ENCODE data around the gene BARHL2. TPM values are rescaled to one million over a fixed set of nuclear protein-coding genes. Genes with fewer than 3 reads are reported as not detected.

The BARHL2 gene
- total RNA-seq, 1 donor from 2014 or later, result not detected

DNA sequence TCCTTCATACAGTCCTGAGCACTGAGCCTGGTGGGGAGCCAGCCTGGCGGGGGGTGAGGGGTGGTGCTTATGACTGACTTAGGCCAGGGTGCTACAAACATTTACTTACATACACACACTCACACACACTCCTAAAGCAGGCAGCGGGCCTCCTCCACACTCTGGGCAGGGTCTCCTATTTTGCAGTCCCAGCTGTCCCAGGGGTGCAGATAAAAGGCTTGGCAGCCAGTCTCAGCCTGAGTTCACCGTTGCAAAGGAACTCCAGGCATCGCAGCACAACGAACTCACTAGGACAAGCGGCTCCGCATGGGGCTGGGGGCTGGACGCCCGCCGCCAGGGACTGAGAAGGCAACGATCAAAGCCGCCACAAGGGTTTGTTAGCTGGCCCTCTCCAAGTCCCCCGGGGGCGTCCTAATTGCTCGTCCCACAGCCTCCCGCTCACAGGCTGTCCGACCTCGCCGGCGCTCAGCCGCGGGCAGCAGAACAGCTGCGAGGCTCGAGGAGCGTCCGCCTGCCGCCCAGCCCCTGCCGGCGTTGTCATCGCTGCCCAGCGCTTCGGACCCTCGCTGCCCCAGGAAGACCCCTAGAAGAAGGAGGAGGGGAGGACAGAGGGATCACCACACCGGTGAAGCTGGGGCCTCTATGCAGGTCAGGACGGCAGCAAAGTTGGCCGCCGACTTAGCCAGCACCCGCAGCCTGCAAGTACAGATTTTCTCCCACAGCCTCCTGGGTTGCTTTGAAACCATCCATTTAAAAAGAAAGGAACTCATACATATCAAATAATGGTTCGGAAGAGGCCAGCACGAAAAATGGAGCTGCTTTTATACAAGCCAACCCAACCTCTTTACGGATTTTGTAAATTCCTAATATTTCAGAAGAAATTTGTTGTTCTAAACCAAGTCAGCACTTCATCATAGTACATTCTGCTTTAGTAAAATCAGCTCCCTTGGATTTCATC is 6.2 kb downstream of the BARHL2 start:
- no peak for DNase-seq (ENCODE audit: low read depth in 2 of 2)

DNA sequence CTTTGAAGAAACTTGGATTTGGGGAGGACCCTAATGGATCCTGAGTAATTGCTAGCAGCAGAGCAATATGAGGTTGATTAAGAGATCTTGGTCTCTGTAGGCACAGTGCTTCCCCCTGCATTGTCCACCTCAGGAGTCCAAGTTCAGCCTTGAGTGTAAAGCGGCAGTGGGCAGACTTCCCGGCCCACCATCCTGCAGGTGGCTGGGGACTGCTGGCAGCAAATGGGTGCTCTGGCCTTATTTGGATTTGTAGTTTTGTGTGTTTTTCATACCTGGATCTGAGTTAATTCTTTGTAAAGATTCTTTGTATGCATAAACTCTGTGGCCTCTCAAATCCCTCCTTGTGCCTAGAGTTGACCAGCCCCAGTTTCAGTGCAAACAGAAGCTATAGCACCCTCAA is 7.6 kb downstream of the BARHL2 start:
- no peak for DNase-seq (ENCODE audit: low read depth in 2 of 2)

DNA sequence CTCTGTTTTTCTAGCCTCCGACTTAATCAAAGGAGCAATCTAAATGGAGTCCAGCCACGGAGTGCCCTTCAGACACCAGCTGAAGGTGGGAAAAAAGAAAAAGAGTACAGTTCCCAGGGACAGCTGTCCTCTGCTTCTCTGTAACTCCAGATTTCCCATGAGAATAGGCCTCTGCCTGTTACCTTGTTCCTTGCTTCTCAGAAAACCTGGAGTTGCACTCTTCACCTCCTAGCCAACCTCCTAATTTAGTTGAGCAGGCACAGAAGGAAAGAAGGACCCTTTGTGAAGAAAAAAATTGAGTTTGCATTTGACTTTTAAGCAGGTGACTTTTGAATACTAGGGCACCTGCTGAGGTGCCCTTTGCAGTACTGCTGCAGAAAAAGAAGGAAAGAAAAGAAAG is 8.3 kb downstream of the BARHL2 start:
- DNase-seq (ENCODE audit: low read depth in 2 of 2), result no peak

DNA sequence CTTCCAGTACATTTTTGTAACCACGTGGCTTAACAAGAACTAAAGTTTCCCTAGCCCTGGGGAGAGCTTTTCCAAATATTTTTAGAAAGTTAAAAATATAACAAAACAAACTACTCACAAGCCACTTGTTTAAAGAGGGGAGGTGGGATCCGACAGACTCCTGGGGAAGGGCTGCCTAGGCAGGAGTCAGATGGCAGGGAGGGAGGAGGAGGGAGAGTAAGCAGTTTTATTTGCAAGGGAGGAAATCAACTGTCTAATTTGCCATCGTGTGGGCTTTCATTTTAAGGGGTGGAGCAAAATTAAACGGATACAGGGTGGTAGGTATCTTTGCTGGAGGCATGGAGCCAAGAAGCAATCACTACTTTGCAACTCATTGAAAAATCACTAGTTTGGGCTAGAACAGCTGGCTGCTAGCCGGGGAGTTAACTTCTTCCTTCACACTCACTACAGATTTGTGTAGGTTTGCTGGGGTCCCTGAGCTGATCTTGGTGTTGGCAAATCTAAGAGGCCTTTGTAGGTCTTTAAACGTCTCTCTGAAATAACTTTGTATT is 8.8 kb downstream of the BARHL2 start:
- no peak for DNase-seq (ENCODE audit: low read depth in 2 of 2)

DNA sequence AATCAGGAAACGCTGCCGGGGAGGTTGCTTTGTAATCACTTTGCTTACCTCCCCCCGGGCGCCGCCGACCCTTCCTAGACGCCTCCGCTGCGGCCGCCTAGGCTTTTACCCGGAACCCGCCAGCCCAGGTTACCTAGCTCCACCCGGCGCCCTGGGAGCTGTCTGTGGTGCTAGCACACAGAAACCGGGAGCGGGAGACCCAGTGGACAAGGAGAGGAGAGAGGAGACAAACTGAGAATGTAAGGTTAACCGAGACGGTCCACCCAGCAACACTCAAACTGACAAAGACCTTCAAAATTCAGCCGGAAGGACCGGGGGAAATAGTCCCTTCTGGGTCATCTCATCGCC is 9.8 kb downstream of the BARHL2 start:
- DNase-seq (ENCODE audit: low read depth in 2 of 2), result peak; percentile 41 to 45

DNA sequence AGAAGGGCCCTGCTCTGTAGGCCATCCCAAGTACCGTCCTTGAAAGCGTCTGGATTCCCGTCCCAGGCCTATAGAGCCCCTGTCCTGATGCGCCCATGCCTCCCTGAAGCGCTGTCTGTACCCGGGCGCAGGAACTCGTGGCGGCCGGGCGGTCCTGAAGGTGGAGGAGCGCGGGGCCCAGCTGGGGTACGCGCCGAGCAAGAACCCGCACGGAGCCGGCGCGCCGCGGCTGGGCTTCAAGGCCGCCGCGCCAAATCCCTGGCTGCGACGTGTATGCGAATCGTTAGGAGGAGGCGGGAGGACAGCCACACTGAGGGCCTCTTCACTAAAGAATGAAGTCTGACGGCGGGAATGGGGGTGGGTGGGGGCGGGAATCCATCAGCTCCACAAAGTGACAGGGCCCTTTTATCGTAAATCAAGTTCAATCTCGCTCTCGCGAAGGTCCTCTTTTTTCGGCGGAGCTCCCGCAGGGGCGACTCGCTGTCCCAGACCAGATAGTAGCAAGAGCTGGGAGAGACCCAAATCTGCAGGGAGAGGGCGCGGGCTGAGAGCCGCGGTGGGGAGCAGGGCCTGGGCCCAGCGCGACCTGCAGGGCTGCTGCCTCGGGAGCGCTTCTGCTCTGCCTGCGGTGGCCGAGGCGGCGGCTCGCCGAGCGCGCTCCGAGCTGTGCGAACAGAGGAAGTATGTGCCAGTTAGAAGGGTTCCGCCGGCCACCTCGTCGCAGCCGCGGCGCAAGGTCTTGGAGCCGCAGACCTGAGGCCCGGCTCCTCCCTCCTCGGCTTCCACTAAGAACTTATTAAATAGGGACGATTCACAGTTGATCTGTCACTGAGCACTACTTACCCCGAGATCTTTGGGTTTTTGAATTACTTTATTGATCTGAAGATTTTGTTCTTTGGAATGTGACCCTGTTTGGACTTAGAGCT is 10.4 kb downstream of the BARHL2 start:
- DNase-seq (ENCODE audit: low read depth in 2 of 2), result no peak

DNA sequence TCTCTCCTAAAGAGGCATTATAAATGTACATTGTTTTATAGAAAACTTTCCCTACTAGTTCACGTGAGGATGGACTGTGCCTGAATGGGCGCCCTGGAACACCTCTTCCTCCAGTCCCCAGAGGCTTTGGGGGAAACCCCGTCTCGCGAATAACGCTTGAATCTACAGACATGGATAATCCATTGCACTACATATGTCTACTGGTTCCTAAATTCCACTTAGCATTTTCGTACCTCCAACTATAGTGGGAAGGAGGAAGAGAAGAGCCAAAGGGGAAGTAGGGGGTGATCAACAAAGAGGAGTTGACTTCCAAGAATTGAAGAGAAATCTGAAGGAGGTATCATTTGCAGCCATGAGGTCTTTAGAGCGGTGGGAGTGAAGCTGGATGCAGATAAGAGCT is 11.1 kb downstream of the BARHL2 start:
- no peak for DNase-seq (ENCODE audit: low read depth in 2 of 2)

DNA sequence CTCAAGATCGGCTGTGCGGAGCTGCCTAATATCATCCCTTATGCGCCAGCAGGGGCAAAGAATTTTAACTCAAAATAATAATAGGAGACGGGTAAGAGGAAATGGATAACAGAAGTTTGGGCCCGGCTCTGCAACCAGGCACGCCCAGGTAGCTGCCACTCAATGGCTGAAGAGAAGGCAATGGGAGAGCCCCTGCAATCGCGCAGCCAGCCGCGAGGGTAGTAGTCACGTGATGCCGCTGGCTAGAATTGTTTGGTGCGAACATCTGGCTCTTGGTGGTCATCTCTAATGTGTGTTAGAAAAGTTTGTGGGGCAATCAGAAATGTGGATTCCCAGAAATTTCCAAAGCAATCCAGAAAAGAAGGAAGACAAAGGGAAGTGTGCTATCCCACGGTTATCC is 12.3 kb downstream of the BARHL2 start:
- no peak for DNase-seq (ENCODE audit: low read depth in 2 of 2)

DNA sequence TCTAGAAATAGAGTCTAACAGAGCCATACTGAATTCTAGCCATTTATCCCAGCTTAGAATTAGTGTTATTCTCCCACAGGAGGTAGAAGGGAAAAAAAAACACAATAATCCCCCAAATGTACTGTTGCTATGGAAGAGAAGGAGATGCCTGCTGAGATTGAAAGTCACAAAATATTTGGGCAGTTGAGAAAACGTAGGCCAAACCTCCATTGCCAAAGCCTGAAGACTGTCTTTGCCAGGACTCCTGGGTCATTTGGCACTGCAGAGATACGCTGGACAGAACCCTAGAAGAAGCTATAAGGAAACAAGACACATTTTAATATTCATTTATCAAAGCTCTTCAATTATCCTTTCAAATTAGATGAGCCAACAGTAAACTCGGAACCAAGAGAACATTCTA is 22.3 kb downstream of the BARHL2 start:
- DNase-seq (ENCODE audit: low read depth in 2 of 2), result no peak

DNA sequence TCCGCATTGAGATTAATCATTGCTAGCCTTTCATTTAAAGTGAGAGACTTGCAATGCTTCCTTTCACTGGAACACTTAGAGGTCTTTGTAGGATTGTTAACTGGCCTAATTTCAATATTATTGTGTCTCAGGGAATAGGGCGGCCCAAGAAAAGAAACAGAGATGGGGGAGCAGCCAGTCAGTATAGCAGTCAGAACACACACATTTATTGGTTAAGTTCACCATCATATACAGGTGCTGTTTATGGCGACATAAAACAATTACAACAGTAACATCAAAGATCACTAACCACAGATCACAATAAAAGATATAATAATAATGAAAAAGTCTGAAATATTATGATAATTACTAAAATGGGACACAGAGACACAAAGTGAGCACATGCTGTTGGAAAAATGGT is 29.4 kb downstream of the BARHL2 start:
- DNase-seq (ENCODE audit: low read depth in 2 of 2), result no peak

DNA sequence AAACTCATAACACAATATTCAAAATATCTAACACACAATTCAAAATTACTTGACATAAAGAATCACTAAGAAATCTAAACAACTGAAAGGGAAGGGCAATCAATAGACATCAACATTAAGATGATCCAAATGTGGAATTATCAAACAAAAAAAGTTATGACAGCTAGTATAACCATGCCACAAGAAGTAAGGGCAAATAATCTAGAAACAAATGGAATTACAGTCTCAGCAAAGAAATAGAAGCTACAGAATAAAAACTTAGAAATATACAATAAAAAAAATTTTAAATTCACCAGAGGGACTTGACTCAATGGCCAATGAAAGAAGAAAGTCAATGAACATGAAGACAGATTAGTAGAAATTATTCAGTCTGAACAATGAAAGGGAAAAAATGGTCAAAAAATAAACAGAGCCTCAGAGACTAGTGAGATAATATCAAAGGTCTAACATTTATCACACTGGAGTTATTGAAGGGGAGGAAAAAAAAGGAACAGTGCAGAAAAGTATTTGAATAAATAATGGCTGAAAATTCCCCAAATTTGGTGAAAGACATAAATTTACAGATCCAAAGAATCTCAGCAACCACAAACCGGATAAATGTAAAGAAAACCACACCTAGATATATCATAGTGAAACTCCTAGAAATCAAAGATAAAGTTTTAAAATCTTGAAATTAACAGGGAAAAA is 41.8 kb downstream of the BARHL2 start:
- no peak for DNase-seq (ENCODE audit: low read depth in 2 of 2)

DNA sequence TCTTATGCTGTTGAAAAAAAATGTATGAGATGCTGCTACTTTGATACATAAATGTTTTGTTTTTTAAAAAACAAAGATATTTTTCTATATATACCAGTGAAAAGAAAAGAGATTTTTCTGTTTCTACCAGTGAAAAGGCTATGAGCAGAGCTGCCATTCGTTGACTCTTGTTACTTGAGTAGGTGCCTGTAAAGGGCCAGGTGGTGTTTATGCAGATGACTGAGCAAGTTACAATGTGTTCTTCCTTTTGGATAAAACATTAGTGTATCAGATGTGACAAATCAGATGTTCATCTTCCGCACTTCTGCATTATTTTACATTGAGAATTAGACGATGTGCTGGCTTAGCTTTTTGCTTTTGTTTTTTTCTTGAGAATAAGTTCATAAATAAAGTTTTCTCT is 45.4 kb downstream of the BARHL2 start:
- DNase-seq (ENCODE audit: low read depth in 2 of 2), result no peak

DNA sequence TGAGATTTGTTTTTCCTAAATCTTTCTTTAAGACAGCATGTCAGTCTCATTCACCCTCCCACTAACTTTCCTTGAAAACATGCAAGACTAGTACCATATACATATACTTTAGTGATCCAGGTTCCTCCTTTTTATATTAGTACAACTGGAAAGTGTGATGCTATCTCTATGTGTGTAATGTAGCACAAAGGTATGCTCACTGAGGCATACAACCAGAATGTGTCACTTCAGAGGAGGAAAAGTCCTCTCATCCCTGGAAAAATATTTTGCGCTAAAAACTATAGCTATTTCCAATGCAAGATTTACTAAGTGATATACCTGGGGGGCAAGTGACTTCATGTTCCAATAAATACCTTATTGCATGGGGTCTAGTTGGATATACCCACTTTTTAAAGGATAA is 45.9 kb downstream of the BARHL2 start:
- no peak for DNase-seq (ENCODE audit: low read depth in 2 of 2)
